GM12878 (cell line): ENCODE data around the gene MTMR3. TPM values are rescaled to one million over a fixed set of nuclear protein-coding genes. Genes with fewer than 3 reads are reported as not detected.

Experiments used
- ATAC-seq: fragments of 200-7000 bp; cut with Tn5 transposase; 3 replicates; pipeline ENCODE4 v1.9.1; 2020; ENCODE audit warnings: mild to moderate bottlenecking, moderate library complexity
- BruUV-seq: library from RNA; stranded (reverse); fragments of 400-500 nt; replicated peaks from 2 replicates; lab custom pipeline; 2021; lab: Mats Ljungman, UMichigan
- CTCF ChIA-PET: fragments of 300-600 bp; sonication (Branson Sonifier 250); formaldehyde crosslinking; extraction: SDS; loops from one replicate; lab custom pipeline; 2021; ENCODE audit warnings: inconsistent platforms; lab: Yijun Ruan, JAX
- POLR2A ChIA-PET: fragments of 350-600 bp; formaldehyde crosslinking; extraction: SDS; loops from one replicate; lab custom pipeline; 2021; ENCODE audit warnings: inconsistent platforms; lab: Charles Lee
- RAD21 ChIA-PET: fragments of 300-600 bp; sonication (Branson Sonifier 250); formaldehyde crosslinking; loops from one replicate; lab custom pipeline; 2023; ENCODE audit warnings: antibody characterized with exemption; ENCODE audit not compliant: unreplicated experiment; lab: Charles Lee
- SMC1A ChIA-PET: fragments of 300-600 bp; sonication (Branson Sonifier 250); formaldehyde crosslinking; loops from one replicate; lab custom pipeline; 2023; ENCODE audit not compliant: unreplicated experiment, uncharacterized antibody; lab: Charles Lee
- DNase-seq: peaks from one replicate; pipeline ENCODE4 v3.0.0-alpha.2; 2011; ENCODE audit warnings: low read depth, low spot score
- FAIRE-seq: peaks from 3 replicates; lab custom pipeline; 2011; peaks lifted over from hg19 to GRCh38; lab: Jason Lieb, UNC
- H2AFZ ChIP-seq: 2 replicates; pipeline ENCODE4 v1.6.0; 2011; ENCODE audit warnings: low read depth, low read length, control low read depth; ENCODE audit not compliant: control insufficient read depth
- H3K27ac ChIP-seq: 2 replicates; pipeline ENCODE4 v1.5.1; 2011; ENCODE audit warnings: control low read depth; ENCODE audit not compliant: control insufficient read depth, insufficient read depth
- H3K27me3 ChIP-seq, 2 experiments: replicated peaks in 1 of 2; 2 replicates each; pipeline versions ENCODE4 v1.6.0 to v1.6.1; 2011; ENCODE audit warnings: low read length in 1 of 2; ENCODE audit not compliant: control insufficient read depth in 2 of 2, insufficient read depth in 2 of 2
- H3K36me3 ChIP-seq, 2 experiments: 2 replicates each; pipeline ENCODE4 v1.5.1; 2011; ENCODE audit warnings: low read length in 1 of 2; ENCODE audit not compliant: control insufficient read depth in 2 of 2, insufficient read depth in 2 of 2
- H3K4me1 ChIP-seq: 2 replicates; pipeline ENCODE4 v1.6.1; 2011; ENCODE audit warnings: mild to moderate bottlenecking, low read length, moderate library complexity, mixed read lengths; ENCODE audit not compliant: control insufficient read depth, insufficient read depth
- H3K4me2 ChIP-seq: 2 replicates; pipeline ENCODE4 v1.6.0; 2011; ENCODE audit warnings: control low read depth; ENCODE audit not compliant: control insufficient read depth, insufficient read depth
- H3K4me3 ChIP-seq: fragments of 200-600 bp; sonication (generic); 2 replicates; pipeline ENCODE4 v1.5.1; 2016
- H3K79me2 ChIP-seq: 2 replicates; pipeline ENCODE4 v1.6.0; 2011; ENCODE audit warnings: low read length; ENCODE audit not compliant: control insufficient read depth, insufficient read depth
- H3K9ac ChIP-seq: 2 replicates; pipeline ENCODE4 v1.8.0; 2011; ENCODE audit warnings: low read length, control low read depth, mixed read lengths; ENCODE audit not compliant: control insufficient read depth, insufficient read depth
- H3K9me3 ChIP-seq: replicated peaks from 3 replicates; pipeline ENCODE4 v1.5.1; 2011; ENCODE audit warnings: mild to moderate bottlenecking, low read length; ENCODE audit not compliant: control insufficient read depth, insufficient read depth
- H4K20me1 ChIP-seq: 2 replicates; pipeline ENCODE4 v1.6.0; 2011; ENCODE audit not compliant: control insufficient read depth, insufficient read depth
- ATF7 ChIP-seq: fragments of 450-650 bp; IDR thresholded peaks from 2 replicates; pipeline ENCODE4 v1.6.1; 2016; ENCODE audit warnings: low read depth, mild to moderate bottlenecking
- CBX5 ChIP-seq: sonication (generic); IDR thresholded peaks from 2 replicates; pipeline ENCODE4 v1.6.1; 2016; ENCODE audit warnings: low read depth, moderate library complexity, mild to moderate bottlenecking, inconsistent platforms
- IRF3 ChIP-seq: fragments of 450-650 bp; IDR thresholded peaks from 2 replicates; pipeline ENCODE4 v1.6.1; 2014; ENCODE audit warnings: mild to moderate bottlenecking
- PAX8 ChIP-seq: fragments of 450-650 bp; IDR thresholded peaks from 2 replicates; pipeline ENCODE4 v1.6.1; 2017; ENCODE audit warnings: mild to moderate bottlenecking, moderate library complexity
- ZBTB4 ChIP-seq: fragments of 450-650 bp; formaldehyde crosslinking; IDR thresholded peaks from 2 replicates; pipeline ENCODE4 v1.4.0; 2022; ENCODE audit warnings: mild to moderate bottlenecking, moderate library complexity
- in situ Hi-C: fragments of 300-500 bp; cut with MboI; formaldehyde crosslinking; loops from 9 replicates; pipeline ENCODE4 v1.14.3; 2018; ENCODE audit warnings: mixed read lengths
- intact Hi-C: fragments of 100-400 bp; cut with micrococcal nuclease; formaldehyde crosslinking; loops from one replicate; pipeline ENCODE4 v1.14.2; 2022; ENCODE audit not compliant: unreplicated experiment
- polyA plus RNA-seq, 11 experiments: library from polyadenylated mRNA; depleted of rRNA in 4 of 11; unstranded in 6 of 11; stranded (reverse) in 5 of 11; fragments of >200 nt; fragmentation: Nextera tagmentation in 4 of 11; fragmentation: Illumina TruSeq in 1 of 11; extraction: Ambion mirVana in 4 of 11; extraction: Trizol in 1 of 11; gene quantifications; 1 replicate in 1 of 11; 2 replicates in 10 of 11; pipeline versions ENCODE4 v1.2.1 to v1.2.3, GENCODE V29; 2011 to 2016; ENCODE audit warnings: inconsistent platforms in 2 of 11, missing spikeins in 2 of 11, low read depth in 1 of 11
- total RNA-seq, 4 experiments: library from RNA; depleted of rRNA in 3 of 4; stranded (reverse); fragments of >200 nt in 3 of 4; fragmentation: Illumina TruSeq in 1 of 4; extraction: Trizol in 1 of 4; gene quantifications; 2 replicates each; pipeline versions ENCODE4 v1.2.1 to v1.2.3, GENCODE V29; 2013 to 2021

Gene MTMR3
- total and polyA plus RNA-seq, 10 of the 15 experiments (the other 5 are each of a cell fraction or from before 2014, with no cell fraction given) = 1.4 to 23.7 (median 10.6) TPM

GRCh38 chr22:29840498-29840897, 42.5 kb upstream of the MTMR3 start:
- Histone ChIP-seq H3K9me3 (no peaks in the 10 kb centered on the region), H3K4me2 (no peak overlapping the region), H3K27me3 (no peaks in the 10 kb centered on the region), H3K79me2 (peaks cover 19% of the 10 kb centered on the region), H3K9ac (no peak overlapping the region), H3K27ac (no peak overlapping the region), H3K36me3 (no peaks in the 10 kb centered on the region), H3K4me3 (no peak overlapping the region), H2AFZ (no peak overlapping the region), H4K20me1 (no peaks in the 10 kb centered on the region), H3K4me1 (peaks cover 6% of the 10 kb centered on the region)
- BruUV-seq = no TSS peak
- POLR2A ChIA-PET = no interaction called here
- CTCF ChIA-PET = no interaction called here
- intact Hi-C loops = no loop called here
- RAD21 ChIA-PET = no interaction called here
- FAIRE-seq (no peak), DNase-seq (no peak), ATAC-seq (no peak)
- SMC1A ChIA-PET = no interaction called here
- in situ Hi-C loops = no loop called here
- TF ChIP-seq IRF3 (no peak), CBX5 (no peak), PAX8 (no peak), ATF7 (no peak), ZBTB4 (no peak)
